ENCODE results near the gene OR2W3.

- TF ChIP-seq CTCF (IDR thresholded peaks at IDR 0.05; ENCODE audit: low read length), result no peak
- no peak for TF ChIP-seq EZH2 (optimal IDR thresholded peaks at IDR 0.05; ENCODE audit: low read depth, low read length)
Observed at GRCh38 chr1:247942624-247943023, 47.2 kb downstream of the OR2W3 start.
